Testis (tissue), 2 donors: ENCODE data around the gene PNMA1.

ENCODE experiments used
- POLR2A ChIP-seq: fragments of 450-650 bp; IDR thresholded peaks from one replicate; pipeline ENCODE4 v1.6.1; 2017; ENCODE audit warnings: antibody characterized with exemption, mild to moderate bottlenecking, moderate library complexity
- TF ChIP-seq, protein P1 (sequence below), 3 experiments: fragments of 450-650 bp in 2 of 3; fragments of 200-600 bp in 1 of 3; sonication (generic) in 1 of 3; IDR thresholded peaks; one replicate each; pipeline ENCODE4 v1.5.1; 2016 to 2019; ENCODE audit warnings: antibody characterized with exemption in 3 of 3, mild to moderate bottlenecking in 2 of 3, moderate library complexity in 1 of 3

DNA sequence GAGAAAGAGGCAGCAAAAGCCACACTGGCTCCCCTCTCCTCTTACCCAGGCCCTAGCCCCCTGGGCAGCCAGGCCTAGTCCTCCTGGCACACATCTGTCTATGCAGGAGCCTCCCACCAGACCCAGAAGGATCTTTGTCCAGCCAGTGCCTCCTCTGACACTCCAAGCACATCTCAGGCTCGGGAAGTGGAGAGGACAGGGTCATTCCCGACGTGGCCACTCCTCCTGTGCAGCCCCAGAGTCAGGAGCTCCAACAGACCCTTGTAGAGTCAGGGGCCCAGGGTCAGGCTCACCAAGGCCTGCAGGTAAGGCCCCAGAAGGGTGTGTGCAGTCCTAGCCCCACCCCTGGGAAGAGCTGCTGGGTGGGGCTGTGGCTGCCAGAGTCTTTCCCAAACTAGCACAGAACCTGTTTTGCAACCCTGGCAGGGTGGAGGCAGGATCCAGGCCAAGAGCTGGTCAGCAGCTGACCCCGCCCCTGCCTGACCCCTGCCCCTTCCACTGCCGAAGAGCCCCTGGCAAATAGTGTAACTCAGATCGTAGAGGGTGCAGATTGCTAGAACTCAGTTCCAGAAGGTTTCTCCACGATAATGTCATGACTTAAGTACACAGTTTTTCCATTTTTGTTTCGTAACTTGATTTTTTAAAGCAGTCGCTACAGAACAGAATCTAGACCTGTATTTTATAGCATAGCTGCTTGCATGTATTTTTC lies 26.6 kb upstream of the PNMA1 start:
- TF ChIP-seq, protein P1, sequence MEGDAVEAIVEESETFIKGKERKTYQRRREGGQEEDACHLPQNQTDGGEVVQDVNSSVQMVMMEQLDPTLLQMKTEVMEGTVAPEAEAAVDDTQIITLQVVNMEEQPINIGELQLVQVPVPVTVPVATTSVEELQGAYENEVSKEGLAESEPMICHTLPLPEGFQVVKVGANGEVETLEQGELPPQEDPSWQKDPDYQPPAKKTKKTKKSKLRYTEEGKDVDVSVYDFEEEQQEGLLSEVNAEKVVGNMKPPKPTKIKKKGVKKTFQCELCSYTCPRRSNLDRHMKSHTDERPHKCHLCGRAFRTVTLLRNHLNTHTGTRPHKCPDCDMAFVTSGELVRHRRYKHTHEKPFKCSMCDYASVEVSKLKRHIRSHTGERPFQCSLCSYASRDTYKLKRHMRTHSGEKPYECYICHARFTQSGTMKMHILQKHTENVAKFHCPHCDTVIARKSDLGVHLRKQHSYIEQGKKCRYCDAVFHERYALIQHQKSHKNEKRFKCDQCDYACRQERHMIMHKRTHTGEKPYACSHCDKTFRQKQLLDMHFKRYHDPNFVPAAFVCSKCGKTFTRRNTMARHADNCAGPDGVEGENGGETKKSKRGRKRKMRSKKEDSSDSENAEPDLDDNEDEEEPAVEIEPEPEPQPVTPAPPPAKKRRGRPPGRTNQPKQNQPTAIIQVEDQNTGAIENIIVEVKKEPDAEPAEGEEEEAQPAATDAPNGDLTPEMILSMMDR (IDR thresholded peaks at IDR 0.05), result no peak
- no peak for TF ChIP-seq POLR2A
